Activated CD8-positive, alpha-beta memory T cell treated with anti-CD3 and anti-CD28 coated beads for 48 hours (primary cell): ENCODE results near the gene MYOCOS.
A peak's percentile ranks its signal among the peaks of the same experiment; 100 is the strongest.

Experiments
- DNase-seq, 3 experiments: peaks; one replicate each; pipeline ENCODE4 v3.0.0-alpha.2; 2020; ENCODE audit warnings: low read depth in 2 of 3, low spot score in 2 of 3

The MYOCOS gene

DNA sequence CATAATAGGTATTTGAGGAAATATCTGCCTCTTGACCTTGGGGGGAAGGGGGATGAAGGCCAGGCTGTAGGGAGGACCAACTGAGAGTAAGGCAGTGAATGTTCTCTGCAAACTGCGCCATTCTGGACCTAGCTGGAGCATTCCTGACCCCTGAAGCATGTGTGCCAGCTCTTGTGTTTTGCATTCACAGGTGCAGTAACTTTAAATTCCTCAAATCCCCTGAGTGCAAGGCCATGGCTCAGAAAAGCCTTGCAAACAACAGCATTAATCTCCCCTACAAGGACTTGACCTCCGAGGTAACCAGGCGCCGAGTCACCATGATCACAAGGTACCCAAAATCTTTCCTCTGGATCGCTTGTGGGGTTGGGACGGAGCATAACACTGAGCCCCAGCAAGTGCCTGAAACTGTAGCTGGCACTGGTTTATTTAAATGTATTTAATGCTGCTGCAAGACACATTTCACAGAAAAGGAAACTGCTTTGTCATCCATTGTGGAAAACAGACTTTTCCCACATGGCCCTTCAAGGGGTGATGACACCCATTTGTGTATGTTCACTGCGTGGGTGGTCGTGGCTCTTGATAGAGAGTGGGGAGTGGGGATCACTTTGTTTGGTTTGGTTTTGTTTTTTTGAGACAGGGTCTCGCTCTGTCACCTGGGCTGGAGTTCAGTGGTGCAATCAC lies 1.7 kb downstream of the MYOCOS start:
- no peak for DNase-seq

DNA sequence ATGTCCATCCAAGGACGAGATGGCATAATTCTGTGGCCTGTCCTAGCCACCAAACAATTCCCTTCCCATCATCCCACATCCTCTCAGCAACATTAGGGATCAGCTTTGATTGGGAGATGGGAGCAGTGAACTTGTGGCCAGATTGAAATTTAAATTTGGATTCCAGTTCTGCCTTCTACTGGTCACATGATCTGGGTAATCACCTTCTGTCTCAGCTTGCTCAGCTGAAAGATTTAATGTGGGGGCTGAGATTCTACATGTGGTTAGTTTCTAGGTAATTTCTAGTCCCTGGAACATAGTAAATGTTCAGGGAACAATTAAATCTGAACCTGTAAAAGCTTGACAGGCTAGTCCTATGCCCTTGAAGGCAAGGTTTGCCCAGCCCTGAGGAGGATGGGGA lies 3.2 kb downstream of the MYOCOS start:
- no peak for DNase-seq

DNA sequence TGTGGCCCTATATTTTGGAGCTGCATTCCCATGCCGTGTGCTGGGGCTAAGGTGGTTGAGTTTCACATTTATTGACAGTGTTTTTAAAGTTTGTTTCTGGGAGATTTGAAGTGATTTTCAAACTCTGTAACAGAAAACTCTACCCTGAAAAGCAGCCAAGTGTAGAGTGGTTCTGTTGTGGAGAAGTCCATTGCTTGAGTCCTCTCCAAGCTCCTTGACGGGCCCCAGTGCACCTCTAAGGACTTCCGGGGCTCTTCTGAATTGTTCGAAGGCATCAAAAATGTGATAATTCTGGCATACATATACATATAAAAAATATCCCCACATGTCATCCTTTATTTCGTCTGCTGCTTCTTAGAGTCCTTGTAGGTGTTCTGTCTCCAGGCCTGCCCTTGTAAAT lies 5.0 kb downstream of the MYOCOS start:
- no peak for DNase-seq

DNA sequence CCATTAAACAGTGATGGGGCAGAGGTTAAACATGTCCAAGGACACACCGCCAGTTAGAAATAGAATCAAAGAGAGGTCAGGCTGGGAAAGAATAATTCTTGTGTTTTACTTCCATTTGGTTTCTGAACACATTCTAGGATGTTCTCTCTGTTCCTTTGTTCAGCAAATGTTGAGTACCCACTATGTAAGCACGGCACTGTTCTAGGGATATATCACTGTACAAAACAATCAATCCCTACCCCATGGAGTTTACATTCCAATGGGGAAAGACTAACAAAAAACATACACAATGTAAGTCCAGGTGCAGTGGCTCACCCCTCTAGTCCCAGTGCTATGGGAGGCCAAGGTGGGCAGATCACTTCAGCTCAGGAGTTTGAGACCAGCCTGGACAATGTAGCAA lies 6.2 kb downstream of the MYOCOS start:
- DNase-seq: no peak

DNA sequence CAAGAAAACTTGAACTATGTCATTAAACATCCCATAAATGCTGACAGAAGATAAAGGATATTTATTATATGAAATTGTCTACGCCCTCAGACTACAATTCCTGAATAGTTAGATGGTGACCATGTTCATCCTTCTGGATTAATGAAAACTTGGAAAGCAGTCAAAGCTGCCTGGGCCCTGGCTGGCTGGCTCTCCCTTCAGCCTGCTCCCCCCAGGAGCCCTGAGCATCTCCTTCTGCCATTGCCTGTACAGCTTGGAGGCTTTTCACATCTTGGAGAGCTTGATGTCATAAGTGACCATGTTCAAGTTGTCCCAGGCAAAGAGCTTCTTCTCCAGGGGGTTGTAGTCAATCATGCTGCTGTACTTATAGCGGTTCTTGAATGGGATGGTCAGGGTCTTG lies 13.6 kb downstream of the MYOCOS start:
- no peak for DNase-seq

DNA sequence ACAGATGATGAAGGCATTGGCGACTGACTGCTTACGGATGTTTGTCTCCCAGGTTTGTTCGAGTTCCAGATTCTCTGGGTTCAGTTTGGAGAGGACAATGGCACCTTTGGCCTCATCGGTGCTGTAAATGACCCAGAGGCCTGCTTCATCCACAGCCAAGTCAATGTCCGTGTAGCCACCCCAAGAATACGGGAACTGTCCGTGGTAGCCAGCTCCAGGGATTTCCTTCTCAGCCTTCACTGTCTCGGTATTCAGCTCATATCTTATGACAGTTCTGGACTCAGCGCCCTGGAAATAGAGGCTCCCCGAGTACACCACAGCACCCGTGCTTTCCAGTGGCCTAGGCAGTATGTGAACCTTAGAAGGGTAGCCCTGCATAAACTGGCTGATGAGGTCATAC lies 14.1 kb downstream of the MYOCOS start:
- no peak for DNase-seq

DNA sequence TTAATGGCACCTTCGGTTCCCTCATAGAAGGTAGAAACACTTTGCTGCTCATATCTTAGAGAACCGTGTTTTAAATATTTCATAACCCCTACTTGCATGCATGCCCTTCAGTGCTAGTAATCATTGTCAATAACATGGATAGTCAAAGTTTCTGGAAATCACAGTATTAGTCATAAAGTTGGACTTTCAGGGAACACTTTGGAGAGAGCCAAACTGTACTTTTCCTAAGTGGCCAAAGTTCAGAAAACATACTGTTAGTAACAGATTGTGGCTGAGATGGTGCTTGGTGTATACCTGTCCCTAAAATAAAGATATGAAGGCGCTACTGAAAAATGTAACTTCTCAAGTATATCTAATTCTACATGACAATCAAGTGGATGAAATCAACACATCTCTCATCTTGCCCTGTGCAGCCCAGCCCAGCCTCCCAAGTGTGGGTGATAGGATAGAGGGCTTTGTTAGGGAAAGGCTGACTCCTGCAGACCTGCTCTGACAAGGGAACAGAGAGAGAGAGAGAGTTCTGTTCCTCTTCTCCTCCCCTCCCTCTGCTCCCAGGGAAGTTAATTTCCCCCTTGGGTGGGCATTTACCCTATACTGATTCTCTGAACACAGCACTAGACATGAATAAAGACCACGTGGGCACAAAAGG lies 16.0 kb downstream of the MYOCOS start:
- no peak for DNase-seq

DNA sequence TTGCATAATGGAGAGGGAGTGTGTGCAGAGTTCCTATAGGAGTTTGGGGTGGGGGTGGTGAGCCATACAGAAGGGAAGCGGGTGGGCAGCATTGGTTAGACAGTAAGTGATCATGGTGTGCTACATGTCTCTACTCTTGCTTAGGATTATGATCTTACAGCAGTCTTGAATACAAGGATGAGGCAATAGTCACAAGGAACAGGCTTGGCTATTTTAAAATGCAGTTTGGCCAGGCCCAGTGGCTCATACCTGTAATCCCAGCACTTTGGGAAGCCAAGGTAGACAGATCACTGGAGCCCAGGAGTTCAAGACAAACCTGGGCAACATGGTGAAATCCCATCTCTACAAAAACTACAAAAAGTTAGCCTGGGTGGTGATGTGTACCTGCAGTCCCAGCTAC lies 18.2 kb downstream of the MYOCOS start:
- DNase-seq: no peak

DNA sequence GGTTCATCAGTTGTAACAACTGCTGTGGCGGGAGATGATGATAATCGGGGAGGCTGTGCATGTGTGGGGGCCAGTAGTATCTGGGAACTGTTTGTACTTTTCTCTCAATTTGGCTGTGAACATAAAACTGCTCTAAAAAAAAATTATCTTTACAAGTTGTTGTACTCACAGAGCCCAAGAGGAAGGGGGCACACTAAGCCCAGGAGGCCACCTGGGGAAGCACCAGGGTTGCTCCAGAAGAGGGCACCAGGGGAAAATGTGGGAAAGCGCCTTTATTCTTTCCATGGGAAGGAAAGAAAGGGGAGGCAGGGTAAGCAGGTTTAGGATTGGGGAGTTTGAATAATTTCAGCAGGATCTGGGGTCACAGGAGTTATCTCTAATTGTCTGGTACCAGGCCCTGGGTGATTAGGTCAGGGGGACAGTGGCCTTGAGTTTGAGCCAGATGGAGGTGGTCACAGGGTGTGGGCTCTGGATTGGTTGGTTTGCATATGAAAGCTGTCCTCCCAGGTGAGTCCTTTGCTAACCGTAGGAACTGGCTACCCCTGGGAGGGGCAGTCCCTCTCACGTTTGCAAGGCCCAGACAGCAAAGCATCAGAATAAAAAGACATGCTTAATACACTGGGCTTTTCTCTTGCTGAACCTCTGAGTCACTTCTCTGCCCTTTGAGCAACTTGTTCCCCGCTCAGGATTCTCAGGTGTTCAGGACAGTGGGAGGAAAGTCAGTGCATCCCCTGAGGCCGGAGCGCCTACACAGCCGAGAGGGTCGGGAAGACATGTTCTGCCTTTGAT lies 19.2 kb downstream of the MYOCOS start:
- DNase-seq: no peak

DNA sequence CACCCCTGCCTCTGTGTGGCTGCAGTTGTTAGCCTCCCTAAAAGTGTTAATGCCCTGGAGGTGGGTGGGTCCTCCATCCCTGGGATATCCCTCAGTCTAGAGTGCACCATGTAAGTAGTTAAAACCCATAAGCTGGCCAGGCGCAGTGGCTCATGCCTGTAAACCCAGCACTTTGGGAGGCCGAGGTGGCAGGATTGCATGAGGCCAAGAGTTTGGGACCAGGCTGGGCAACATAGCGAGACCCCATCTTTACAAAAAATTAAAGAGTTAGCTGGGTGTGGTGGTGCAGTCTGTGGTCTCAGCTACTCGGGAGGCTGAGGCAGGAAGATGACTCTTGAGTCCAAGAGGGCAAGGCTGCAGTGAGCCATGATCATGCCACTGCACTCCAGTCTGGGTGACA lies 20.2 kb downstream of the MYOCOS start:
- DNase-seq: no peak

DNA sequence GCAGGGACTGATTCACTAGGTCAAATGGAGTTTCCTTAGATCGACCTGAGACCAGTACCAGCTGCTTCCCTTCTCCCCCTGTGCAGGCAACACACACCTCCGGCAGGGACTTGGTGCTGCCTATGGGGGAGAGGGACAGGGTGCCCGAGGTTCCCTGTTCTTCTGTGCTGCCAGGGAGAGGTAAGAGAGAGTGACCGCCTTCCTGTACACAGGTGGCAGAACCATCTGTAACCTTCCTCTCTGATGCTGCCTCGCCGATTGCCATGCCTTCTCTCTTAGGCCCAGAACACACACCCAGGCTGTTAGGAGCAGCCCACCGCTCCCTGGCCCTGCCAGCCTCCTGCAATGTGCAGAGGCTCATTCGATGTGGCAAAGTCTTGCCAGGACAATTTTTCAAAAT lies 21.1 kb downstream of the MYOCOS start:
- no peak for DNase-seq

DNA sequence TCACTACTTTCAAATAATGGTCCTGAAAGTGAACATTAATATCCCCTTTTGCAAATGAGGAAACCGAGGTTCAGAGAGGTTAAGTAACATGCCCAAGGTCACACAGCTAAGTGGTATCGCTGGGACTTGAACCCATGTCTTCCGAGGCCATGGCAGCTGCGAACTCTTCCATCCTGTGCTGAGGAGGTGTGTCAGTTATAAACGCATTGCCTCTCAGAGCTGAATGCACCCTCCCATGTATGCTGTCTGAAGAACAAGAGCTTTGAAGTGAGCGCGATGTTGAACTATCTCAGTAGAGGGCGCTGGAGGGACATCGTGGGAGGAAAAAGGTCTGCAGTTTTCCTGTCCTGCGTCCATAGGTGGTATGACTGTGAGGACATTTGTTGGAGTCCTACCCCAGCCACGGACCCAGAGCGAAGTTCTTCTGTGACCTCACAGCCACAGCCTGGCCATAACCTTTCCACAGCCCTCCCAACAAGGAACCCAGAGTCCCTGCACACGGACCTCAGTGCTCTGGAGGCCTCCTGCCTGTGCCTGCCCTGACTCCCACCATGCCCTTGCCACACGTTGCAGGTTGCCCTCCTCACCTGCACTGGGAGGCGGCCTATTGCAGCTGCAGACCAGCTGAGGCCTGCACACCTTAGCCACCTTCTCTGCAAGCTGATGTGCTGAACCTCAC lies 22.9 kb downstream of the MYOCOS start:
- peak; percentile 17 to 30 (median 18) for DNase-seq

DNA sequence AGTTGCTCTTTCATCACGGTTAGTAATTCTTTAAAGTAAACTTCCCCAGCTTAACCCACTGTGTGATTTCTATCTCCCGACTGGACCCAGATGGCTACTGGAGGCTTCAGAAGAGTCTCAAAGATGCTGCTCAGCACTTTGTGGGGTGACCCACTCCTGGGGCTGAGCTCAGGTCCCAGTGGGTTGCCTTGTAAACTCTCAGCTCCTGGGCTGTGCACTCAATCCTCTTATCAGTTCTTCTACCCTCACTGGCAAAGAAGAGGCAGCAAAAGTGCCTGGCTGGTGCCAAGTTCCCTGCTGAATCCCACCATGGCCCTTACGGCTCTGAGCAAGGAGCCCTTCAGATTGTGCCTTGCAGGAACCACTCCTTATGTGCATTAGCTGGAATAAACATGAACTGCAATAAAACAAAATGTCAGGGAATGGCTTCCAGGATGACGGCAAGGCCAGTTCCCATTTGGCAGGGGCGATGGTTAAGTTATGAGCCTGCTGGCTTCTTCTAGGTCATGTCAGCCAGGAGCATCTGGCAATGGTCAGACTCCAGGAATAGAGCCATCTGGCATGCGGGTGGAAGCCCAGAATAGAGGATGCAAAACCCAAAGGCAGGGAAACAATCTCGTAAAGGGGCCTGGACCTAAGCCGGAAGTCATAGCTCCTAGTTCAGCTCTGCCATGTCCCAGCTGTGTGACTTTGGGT lies 23.7 kb downstream of the MYOCOS start:
- no peak for DNase-seq

DNA sequence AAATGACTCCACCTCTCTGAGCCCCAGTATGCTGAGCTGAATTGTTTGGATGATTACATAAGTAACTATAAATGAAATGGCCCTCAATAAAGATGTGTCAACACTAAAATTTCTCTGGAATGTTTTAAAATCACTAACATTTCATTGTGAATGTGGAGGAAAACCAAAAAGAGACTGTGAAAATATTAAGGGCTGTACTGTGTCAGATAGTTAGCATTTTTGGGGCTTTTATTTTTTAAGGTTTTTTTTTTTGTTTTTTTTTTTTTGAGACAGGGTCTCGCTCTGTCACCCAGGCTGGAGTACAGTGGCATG lies 24.2 kb downstream of the MYOCOS start:
- no peak for DNase-seq

DNA sequence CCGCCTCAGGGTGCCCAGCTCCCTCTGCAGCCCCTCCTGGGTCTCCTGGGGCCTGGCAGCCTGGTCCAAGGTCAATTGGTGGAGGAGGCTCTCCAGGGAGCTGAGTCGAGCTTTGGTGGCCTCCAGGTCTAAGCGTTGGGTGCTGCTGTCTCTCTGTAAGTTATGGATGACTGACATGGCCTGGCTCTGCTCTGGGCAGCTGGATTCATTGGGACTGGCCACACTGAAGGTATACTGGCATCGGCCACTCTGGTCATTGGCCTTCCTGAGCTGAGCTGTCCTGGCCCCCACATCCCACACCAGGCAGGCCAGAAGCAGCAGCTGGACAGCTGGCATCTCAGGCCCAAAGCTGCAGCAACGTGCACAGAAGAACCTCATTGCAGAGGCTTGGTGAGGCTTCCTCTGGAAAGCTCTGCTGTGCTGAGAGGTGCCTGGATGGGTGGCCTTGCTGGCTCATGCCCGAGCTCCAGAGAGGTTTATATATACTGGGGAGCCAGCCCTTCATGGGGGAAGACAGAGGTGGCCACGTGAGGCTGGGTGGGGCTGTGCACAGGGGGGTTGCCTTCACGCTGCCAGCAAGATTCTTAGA lies 30.3 kb downstream of the MYOCOS start, which contains the start of gene MYOC:
Gene MYOC (minus strand): TSS at position 455 of the 589 bp plus-strand sequence. CDS start 77 bp downstream, at position 378.
- no peak for DNase-seq

DNA sequence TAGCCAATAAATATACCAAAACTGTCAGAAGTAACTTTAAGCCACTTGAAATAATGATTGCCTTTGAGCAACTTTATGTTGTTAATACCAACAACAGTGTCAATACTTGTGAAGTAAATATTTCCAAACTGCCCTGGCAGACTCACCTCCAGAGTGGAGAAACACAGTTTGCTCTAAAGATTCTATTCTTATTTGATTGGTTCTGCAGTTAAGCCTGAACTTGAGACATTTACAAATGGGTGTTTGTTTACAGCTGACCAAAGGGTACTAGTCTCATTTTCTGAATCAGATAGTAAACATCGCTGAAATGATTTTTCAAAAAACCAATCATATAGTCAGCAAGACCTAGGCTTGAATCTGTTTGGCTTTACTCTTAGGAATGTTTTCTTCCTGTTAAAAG lies 31.8 kb downstream of the MYOCOS start:
- DNase-seq: no peak

DNA sequence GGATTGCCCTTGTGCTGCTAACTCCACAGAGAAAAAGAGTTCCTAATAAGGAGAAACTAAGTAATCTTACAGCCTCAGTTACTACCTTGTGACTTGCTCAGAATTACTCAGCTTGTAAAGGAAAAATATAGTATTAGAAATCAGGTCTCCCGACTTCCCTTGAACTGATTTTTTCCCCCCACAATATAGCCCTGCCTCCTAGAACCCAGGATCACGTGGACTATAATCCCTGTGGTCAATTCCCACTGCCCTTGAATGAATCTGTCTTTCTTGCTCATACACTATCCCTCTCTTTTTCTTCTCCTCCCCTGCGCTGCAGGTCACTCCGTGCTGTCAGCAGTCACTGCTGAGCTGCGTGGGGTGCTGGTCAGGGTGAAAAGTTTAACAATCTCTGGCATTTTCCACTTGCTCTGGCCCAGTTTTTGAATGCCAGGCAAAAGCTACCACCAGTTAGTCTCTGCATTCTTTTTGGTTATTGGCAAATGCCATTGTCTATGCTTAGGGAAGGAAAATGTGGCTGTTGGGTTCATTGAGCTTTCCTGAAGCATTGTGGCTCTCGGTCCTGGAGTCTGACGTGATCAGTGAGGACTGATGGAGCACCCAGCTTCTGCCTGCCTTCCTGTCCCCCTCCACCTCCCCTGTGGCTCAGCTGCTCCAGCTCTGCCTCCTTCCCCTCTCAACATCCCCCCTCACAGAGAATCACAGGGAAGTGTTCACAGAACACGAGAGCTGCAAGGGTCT lies 32.3 kb downstream of the MYOCOS start:
- no peak for DNase-seq

DNA sequence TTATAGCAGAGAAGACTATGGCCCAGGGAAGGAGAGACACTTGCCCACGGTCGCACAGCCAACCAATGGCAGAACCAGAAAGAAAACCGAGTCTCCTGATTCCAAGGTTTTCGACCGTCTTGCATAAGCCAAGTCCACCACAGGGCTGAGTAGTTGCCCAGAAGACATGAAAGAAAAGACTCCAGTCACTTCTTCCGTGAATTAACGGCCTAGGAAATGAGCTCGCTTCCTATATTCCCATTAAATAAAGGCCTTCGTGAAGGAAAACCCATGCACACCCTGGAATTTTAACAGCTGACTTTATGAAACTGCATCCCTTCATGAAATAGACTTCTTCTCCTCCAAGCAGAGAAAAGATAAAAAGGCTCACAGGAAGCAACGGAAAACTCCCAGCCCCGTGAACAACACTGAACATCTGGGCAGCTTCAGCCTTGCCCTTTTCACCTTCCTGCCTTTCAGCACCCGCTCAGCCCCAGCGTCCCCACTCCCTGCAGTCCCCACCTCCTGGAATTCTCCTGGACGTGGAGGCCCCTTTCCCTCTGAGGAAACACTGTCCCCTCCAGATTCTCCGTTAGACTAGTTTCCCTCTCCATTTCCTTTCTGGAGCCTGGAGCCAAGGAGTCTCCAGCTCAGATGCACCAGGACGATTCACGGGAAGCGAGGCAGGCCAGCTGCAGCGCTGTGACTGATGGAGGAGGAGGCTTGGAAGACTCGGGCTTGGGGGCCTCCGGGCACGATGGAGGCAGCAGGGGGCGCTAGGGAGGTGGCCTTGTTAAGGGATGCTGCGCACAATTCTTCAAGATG lies 33.1 kb downstream of the MYOCOS start:
- DNase-seq: peak; percentile 43 to 74 (median 57)

DNA sequence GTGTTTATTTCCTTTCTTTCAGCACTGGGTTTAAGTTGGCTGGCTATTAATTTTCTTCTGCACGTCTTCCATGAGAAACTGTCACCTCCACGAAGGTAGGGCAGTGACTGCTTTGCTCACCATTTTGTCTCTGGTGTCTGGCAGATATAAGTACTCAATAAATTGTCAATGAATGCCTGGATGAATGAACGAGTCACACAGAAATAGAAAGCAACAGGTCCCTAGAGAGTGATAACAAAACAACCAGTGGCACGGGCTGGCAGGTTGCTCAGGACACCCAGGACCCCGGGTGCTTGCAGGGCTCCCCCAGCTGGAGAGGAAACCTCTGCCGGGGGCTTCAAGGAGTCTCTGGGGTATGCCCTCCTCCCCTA lies 33.7 kb downstream of the MYOCOS start:
- no peak for DNase-seq
